K562 (cell line): ENCODE data around the gene WDR46. TPM values are rescaled to one million over a fixed set of nuclear protein-coding genes. Genes with fewer than 3 reads are reported as not detected.

Experiments used
- ADNP ChIP-seq: fragments of 200-800 bp; sonication (Bioruptor generic); IDR thresholded peaks from 2 replicates; pipeline ENCODE4 v1.6.1; 2016; ENCODE audit warnings: missing genetic modification characterization, missing compliant biosample characterization
- FOXK1 ChIP-seq: sonication (generic); formaldehyde crosslinking; IDR thresholded peaks from 2 replicates; pipeline ENCODE4 v1.8.0; 2022; ENCODE audit warnings: missing genetic modification reagents, mild to moderate bottlenecking, borderline replicate concordance
- HDAC1 ChIP-seq, 2 experiments: fragments of 450-650 bp; IDR thresholded peaks; 2 replicates each; pipeline ENCODE4 v1.6.1; 2016 to 2017; ENCODE audit warnings: inconsistent platforms in 1 of 2, mild to moderate bottlenecking in 1 of 2, moderate library complexity in 1 of 2
- NFE2 ChIP-seq: IDR thresholded peaks from 2 replicates; pipeline ENCODE4 v1.6.1; 2014; ENCODE audit warnings: antibody characterized with exemption, low read depth
- RHOXF2B ChIP-seq: fragments of 250-450 bp; sonication (Bioruptor Pico); conservative IDR thresholded peaks from 2 replicates; pipeline ENCODE4 v1.5.1; 2021
- TEAD1 ChIP-seq, 2 experiments: fragments of 450-650 bp in 1 of 2; sonication (generic) in 1 of 2; formaldehyde crosslinking; IDR thresholded peaks; 2 replicates each; pipeline versions ENCODE4 v1.4.0 to v1.8.0; 2020 to 2022; ENCODE audit warnings: mild to moderate bottlenecking in 2 of 2, missing genetic modification reagents in 1 of 2
- polyA plus RNA-seq, 8 experiments: library from polyadenylated mRNA; depleted of rRNA in 4 of 8; stranded (reverse) in 5 of 8; unstranded in 3 of 8; fragments of >200 nt; fragmentation: Nextera tagmentation in 2 of 8; fragmentation: Illumina TruSeq in 1 of 8; extraction: Ambion mirVana in 2 of 8; extraction: Trizol in 1 of 8; gene quantifications; 2 replicates each; pipeline versions ENCODE4 v1.2.1 to v1.2.3, GENCODE V29; 2011 to 2014; ENCODE audit warnings: inconsistent platforms in 1 of 8, missing spikeins in 1 of 8
- total RNA-seq, 7 experiments: library from RNA; depleted of rRNA in 6 of 7; stranded (reverse); fragments of >200 nt in 6 of 7; fragmentation: Illumina TruSeq in 2 of 7; extraction: Trizol in 2 of 7; gene quantifications; 2 replicates each; pipeline versions ENCODE4 v1.2.1 to v1.2.3, GENCODE V29; 2011 to 2021; ENCODE audit warnings: low replicate concordance in 1 of 7
- TF ChIP-seq, protein P1 (sequence below), 3 experiments: IDR thresholded peaks in 2 of 3; conservative IDR thresholded peaks in 1 of 3; 2 replicates each; pipeline ENCODE4 v1.5.1; 2011 to 2012; ENCODE audit warnings: low read length in 3 of 3, mild to moderate bottlenecking in 3 of 3, control low read depth in 2 of 3, improper control_type of control experiment in 1 of 3, inconsistent platforms in 1 of 3, low read depth in 1 of 3, mixed read lengths in 1 of 3, moderate library complexity in 1 of 3; ENCODE audit not compliant: insufficient read depth in 2 of 3
- TF ChIP-seq, protein P2 (sequence below): fragments of 450-650 bp; IDR thresholded peaks from 2 replicates; pipeline ENCODE4 v1.6.1; 2017; ENCODE audit warnings: antibody characterized with exemption, mild to moderate bottlenecking
- TF ChIP-seq, protein P3 (sequence below): IDR thresholded peaks from 2 replicates; pipeline ENCODE4 v1.6.1; 2011; ENCODE audit warnings: borderline replicate concordance, low read depth, mild to moderate bottlenecking, moderate library complexity, low read length; ENCODE audit not compliant: insufficient read depth, poor library complexity, severe bottlenecking
- TF ChIP-seq, protein P4 (sequence below): IDR thresholded peaks from 2 replicates; pipeline ENCODE4 v1.6.1; 2016; ENCODE audit warnings: missing genetic modification characterization, missing compliant biosample characterization
- TF ChIP-seq, protein P5 (sequence below): fragments of 250-450 bp; sonication (Bioruptor Pico); IDR thresholded peaks from 2 replicates; pipeline ENCODE4 v1.8.0; 2021; ENCODE audit warnings: mild to moderate bottlenecking, moderate library complexity
- TF ChIP-seq, protein P6 (sequence below): fragments of 450-650 bp; IDR thresholded peaks from 2 replicates; pipeline ENCODE4 v1.6.1; 2018; ENCODE audit not compliant: partially characterized antibody

The WDR46 gene
- total and polyA plus RNA-seq, 9 of the 15 experiments (the other 6 are each of a cell fraction or from before 2014, with no cell fraction given): 8.9 to 146 (median 93.1) TPM

DNA sequence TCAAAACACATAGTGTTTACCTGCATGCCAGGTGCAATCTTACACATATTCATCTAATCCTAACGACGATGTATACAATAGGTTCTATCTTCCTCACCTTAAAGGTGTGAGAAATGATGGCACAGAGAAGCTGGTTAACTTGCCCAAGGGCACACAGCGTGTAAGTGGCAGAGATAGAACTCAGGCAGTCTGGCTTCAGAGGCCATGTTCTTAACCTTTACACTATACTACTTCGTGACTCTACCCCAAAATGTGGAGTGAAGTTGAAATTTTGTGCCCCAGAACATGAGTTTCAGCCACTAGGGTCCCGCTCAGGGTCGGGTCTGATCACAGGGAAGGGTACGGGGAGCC is 17.9 kb downstream of the WDR46 start (continued):
- TF ChIP-seq, protein P1, sequence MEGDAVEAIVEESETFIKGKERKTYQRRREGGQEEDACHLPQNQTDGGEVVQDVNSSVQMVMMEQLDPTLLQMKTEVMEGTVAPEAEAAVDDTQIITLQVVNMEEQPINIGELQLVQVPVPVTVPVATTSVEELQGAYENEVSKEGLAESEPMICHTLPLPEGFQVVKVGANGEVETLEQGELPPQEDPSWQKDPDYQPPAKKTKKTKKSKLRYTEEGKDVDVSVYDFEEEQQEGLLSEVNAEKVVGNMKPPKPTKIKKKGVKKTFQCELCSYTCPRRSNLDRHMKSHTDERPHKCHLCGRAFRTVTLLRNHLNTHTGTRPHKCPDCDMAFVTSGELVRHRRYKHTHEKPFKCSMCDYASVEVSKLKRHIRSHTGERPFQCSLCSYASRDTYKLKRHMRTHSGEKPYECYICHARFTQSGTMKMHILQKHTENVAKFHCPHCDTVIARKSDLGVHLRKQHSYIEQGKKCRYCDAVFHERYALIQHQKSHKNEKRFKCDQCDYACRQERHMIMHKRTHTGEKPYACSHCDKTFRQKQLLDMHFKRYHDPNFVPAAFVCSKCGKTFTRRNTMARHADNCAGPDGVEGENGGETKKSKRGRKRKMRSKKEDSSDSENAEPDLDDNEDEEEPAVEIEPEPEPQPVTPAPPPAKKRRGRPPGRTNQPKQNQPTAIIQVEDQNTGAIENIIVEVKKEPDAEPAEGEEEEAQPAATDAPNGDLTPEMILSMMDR (IDR thresholded peaks at IDR 0.05 in 2 of 3, conservative IDR thresholded peaks at IDR 0.05 in 1 of 3; ENCODE audit: insufficient read depth in 2 of 3, low read depth in 1 of 3, low read length in 3 of 3): 0 out of 6 replicates have a peak, but pooled peaks of 2 of the 3 experiments have one; percentile 3 to 4
- TF ChIP-seq HDAC1 (IDR thresholded peaks at IDR 0.05): no peak
- TF ChIP-seq, protein P2, sequence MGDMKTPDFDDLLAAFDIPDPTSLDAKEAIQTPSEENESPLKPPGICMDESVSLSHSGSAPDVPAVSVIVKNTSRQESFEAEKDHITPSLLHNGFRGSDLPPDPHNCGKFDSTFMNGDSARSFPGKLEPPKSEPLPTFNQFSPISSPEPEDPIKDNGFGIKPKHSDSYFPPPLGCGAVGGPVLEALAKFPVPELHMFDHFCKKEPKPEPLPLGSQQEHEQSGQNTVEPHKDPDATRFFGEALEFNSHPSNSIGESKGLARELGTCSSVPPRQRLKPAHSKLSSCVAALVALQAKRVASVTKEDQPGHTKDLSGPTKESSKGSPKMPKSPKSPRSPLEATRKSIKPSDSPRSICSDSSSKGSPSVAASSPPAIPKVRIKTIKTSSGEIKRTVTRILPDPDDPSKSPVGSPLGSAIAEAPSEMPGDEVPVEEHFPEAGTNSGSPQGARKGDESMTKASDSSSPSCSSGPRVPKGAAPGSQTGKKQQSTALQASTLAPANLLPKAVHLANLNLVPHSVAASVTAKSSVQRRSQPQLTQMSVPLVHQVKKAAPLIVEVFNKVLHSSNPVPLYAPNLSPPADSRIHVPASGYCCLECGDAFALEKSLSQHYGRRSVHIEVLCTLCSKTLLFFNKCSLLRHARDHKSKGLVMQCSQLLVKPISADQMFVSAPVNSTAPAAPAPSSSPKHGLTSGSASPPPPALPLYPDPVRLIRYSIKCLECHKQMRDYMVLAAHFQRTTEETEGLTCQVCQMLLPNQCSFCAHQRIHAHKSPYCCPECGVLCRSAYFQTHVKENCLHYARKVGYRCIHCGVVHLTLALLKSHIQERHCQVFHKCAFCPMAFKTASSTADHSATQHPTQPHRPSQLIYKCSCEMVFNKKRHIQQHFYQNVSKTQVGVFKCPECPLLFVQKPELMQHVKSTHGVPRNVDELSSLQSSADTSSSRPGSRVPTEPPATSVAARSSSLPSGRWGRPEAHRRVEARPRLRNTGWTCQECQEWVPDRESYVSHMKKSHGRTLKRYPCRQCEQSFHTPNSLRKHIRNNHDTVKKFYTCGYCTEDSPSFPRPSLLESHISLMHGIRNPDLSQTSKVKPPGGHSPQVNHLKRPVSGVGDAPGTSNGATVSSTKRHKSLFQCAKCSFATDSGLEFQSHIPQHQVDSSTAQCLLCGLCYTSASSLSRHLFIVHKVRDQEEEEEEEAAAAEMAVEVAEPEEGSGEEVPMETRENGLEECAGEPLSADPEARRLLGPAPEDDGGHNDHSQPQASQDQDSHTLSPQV: no peak; the same call in 1 of the 2 replicates
- TF ChIP-seq NFE2: no peak
- TF ChIP-seq, protein P3, sequence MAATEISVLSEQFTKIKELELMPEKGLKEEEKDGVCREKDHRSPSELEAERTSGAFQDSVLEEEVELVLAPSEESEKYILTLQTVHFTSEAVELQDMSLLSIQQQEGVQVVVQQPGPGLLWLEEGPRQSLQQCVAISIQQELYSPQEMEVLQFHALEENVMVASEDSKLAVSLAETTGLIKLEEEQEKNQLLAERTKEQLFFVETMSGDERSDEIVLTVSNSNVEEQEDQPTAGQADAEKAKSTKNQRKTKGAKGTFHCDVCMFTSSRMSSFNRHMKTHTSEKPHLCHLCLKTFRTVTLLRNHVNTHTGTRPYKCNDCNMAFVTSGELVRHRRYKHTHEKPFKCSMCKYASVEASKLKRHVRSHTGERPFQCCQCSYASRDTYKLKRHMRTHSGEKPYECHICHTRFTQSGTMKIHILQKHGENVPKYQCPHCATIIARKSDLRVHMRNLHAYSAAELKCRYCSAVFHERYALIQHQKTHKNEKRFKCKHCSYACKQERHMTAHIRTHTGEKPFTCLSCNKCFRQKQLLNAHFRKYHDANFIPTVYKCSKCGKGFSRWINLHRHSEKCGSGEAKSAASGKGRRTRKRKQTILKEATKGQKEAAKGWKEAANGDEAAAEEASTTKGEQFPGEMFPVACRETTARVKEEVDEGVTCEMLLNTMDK: no peak
- TF ChIP-seq, protein P4, sequence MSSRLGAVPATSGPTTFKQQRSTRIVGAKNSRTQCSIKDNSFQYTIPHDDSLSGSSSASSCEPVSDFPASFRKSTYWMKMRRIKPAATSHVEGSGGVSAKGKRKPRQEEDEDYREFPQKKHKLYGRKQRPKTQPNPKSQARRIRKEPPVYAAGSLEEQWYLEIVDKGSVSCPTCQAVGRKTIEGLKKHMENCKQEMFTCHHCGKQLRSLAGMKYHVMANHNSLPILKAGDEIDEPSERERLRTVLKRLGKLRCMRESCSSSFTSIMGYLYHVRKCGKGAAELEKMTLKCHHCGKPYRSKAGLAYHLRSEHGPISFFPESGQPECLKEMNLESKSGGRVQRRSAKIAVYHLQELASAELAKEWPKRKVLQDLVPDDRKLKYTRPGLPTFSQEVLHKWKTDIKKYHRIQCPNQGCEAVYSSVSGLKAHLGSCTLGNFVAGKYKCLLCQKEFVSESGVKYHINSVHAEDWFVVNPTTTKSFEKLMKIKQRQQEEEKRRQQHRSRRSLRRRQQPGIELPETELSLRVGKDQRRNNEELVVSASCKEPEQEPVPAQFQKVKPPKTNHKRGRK (tag): no peak
- TF ChIP-seq, protein P5, sequence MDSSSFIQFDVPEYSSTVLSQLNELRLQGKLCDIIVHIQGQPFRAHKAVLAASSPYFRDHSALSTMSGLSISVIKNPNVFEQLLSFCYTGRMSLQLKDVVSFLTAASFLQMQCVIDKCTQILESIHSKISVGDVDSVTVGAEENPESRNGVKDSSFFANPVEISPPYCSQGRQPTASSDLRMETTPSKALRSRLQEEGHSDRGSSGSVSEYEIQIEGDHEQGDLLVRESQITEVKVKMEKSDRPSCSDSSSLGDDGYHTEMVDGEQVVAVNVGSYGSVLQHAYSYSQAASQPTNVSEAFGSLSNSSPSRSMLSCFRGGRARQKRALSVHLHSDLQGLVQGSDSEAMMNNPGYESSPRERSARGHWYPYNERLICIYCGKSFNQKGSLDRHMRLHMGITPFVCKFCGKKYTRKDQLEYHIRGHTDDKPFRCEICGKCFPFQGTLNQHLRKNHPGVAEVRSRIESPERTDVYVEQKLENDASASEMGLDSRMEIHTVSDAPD (CRISPR knock-in tag): no peak
- no peak for TF ChIP-seq ADNP
- TF ChIP-seq RHOXF2B (CRISPR knock-in tag): no peak
- 0 out of 2 replicates have a peak, but pooled peaks have one; percentile 72 for TF ChIP-seq FOXK1
- TF ChIP-seq TEAD1 (CRISPR knock-in tag; IDR thresholded peaks at IDR 0.05): no peak
- TF ChIP-seq, protein P6, sequence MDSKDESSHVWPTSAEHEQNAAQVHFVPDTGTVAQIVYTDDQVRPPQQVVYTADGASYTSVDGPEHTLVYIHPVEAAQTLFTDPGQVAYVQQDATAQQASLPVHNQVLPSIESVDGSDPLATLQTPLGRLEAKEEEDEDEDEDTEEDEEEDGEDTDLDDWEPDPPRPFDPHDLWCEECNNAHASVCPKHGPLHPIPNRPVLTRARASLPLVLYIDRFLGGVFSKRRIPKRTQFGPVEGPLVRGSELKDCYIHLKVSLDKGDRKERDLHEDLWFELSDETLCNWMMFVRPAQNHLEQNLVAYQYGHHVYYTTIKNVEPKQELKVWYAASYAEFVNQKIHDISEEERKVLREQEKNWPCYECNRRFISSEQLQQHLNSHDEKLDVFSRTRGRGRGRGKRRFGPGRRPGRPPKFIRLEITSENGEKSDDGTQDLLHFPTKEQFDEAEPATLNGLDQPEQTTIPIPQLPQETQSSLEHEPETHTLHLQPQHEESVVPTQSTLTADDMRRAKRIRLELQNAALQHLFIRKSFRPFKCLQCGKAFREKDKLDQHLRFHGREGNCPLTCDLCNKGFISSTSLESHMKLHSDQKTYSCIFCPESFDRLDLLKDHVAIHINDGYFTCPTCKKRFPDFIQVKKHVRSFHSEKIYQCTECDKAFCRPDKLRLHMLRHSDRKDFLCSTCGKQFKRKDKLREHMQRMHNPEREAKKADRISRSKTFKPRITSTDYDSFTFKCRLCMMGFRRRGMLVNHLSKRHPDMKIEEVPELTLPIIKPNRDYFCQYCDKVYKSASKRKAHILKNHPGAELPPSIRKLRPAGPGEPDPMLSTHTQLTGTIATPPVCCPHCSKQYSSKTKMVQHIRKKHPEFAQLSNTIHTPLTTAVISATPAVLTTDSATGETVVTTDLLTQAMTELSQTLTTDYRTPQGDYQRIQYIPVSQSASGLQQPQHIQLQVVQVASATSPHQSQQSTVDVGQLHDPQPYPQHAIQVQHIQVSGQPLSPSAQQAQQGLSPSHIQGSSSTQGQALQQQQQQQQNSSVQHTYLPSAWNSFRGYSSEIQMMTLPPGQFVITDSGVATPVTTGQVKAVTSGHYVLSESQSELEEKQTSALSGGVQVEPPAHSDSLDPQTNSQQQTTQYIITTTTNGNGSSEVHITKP: no peak
